DND-41 (cell line): ENCODE measurements around the gene ACAA1.

Experiments
- EZH2 ChIP-seq: IDR thresholded peaks from 3 replicates; pipeline ENCODE4 v1.6.1; 2012; ENCODE audit warnings: borderline replicate concordance, low read depth, mild to moderate bottlenecking, moderate library complexity, low read length, inconsistent platforms; ENCODE audit not compliant: severe bottlenecking
- TF ChIP-seq, protein P1 (sequence below): IDR thresholded peaks from 2 replicates; pipeline ENCODE4 v1.5.1; 2012; ENCODE audit warnings: borderline replicate concordance, low read length, moderate library complexity, mild to moderate bottlenecking; ENCODE audit not compliant: poor library complexity, severe bottlenecking; ENCODE audit errors: extremely low read depth

DNA sequence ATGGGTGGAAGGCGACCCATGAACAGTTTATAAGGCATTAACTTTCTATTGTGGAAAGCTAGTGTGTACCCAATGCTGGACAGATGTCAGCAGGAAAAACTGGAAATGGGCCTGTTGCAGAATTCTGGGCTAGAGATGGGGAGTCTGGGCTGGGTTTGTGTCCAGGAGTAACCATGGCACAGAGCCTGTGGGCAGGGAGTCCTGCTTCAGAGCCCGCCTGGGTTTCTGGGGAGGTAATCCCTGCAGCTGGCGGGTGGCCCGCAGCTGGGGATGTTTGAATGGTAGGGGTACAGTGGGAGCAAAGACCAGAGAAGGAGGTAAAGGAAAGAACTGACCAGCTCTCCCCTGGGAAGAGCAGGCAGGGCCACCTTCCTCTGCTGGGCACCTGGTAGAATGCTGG is 25.7 kb downstream of the ACAA1 start:
- TF ChIP-seq, protein P1, sequence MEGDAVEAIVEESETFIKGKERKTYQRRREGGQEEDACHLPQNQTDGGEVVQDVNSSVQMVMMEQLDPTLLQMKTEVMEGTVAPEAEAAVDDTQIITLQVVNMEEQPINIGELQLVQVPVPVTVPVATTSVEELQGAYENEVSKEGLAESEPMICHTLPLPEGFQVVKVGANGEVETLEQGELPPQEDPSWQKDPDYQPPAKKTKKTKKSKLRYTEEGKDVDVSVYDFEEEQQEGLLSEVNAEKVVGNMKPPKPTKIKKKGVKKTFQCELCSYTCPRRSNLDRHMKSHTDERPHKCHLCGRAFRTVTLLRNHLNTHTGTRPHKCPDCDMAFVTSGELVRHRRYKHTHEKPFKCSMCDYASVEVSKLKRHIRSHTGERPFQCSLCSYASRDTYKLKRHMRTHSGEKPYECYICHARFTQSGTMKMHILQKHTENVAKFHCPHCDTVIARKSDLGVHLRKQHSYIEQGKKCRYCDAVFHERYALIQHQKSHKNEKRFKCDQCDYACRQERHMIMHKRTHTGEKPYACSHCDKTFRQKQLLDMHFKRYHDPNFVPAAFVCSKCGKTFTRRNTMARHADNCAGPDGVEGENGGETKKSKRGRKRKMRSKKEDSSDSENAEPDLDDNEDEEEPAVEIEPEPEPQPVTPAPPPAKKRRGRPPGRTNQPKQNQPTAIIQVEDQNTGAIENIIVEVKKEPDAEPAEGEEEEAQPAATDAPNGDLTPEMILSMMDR = no peak
- no peak for TF ChIP-seq EZH2
